Endothelial cell of umbilical vein (primary cell): ENCODE measurements around the gene NDUFA7. TPM values are rescaled to one million over a fixed set of nuclear protein-coding genes. Genes with fewer than 3 reads are reported as not detected.

Experiments used
- BruUV-seq: library from RNA; stranded (reverse); fragments of 400-500 nt; replicated peaks from 2 replicates; lab custom pipeline; 2021; lab: Mats Ljungman, UMichigan
- CTCF ChIA-PET: fragments of 300-600, 350-600 bp; sonication (Branson Sonifier 250); formaldehyde crosslinking; loops from one replicate; lab custom pipeline; 2021; ENCODE audit warnings: antibody characterized with exemption, inconsistent platforms; lab: Charles Lee
- POLR2A ChIA-PET: fragments of 300-600, 350-600 bp; sonication (Branson Sonifier 250); formaldehyde crosslinking; loops from one replicate; lab custom pipeline; 2021; ENCODE audit warnings: antibody characterized with exemption, inconsistent platforms; lab: Charles Lee
- DNase-seq: peaks from one replicate; pipeline ENCODE4 v3.0.0-alpha.2; 2011; ENCODE audit warnings: low read depth, low spot score
- FAIRE-seq: peaks from 2 replicates; lab custom pipeline; 2011; peaks lifted over from hg19 to GRCh38; lab: Jason Lieb, UNC
- H2AFZ ChIP-seq: 2 replicates; pipeline ENCODE4 v1.6.0; 2012; ENCODE audit warnings: low read depth, low read length, control low read depth, inconsistent platforms
- H3K27ac ChIP-seq: 2 replicates; pipeline ENCODE4 v1.5.1; 2011; ENCODE audit warnings: low read depth, mild to moderate bottlenecking, control low read depth, low read length, moderate library complexity; ENCODE audit not compliant: insufficient read depth
- H3K27me3 ChIP-seq, 2 experiments: 2 replicates each; pipeline versions ENCODE4 v1.6.0 to v1.6.1; 2011; ENCODE audit warnings: low read length in 2 of 2, mixed read lengths in 1 of 2; ENCODE audit not compliant: control insufficient read depth in 2 of 2, insufficient read depth in 2 of 2
- H3K36me3 ChIP-seq, 2 experiments: 2 replicates in 1 of 2; 3 replicates in 1 of 2; pipeline ENCODE4 v1.5.1; 2011; ENCODE audit warnings: low read length in 2 of 2, mild to moderate bottlenecking in 1 of 2, moderate library complexity in 1 of 2; ENCODE audit not compliant: control insufficient read depth in 2 of 2, insufficient read depth in 2 of 2; ENCODE audit errors: extremely low read depth in 1 of 2
- H3K4me1 ChIP-seq: 3 replicates; pipeline ENCODE4 v1.5.1; 2011; ENCODE audit warnings: mild to moderate bottlenecking, low read length; ENCODE audit not compliant: control insufficient read depth, insufficient read depth; ENCODE audit errors: extremely low read depth
- H3K4me2 ChIP-seq: 2 replicates; pipeline ENCODE4 v1.6.1; 2011; ENCODE audit warnings: low read length, control low read depth, mixed read lengths; ENCODE audit not compliant: insufficient read depth
- H3K4me3 ChIP-seq, 3 experiments: fragments of 200-600 bp in 1 of 3; sonication (generic), shearing (Covaris generic) in 1 of 3; replicated peaks in 1 of 3; 2 replicates each; pipeline ENCODE4 v1.5.1; 2011 to 2016; ENCODE audit warnings: control low read depth in 3 of 3, low read length in 3 of 3, mild to moderate bottlenecking in 2 of 3, inconsistent platforms in 1 of 3, low read depth in 1 of 3, moderate library complexity in 1 of 3; ENCODE audit not compliant: insufficient read depth in 1 of 3
- H3K79me2 ChIP-seq: 2 replicates; pipeline ENCODE4 v1.6.0; 2012; ENCODE audit warnings: low read length, inconsistent platforms; ENCODE audit not compliant: control insufficient read depth, insufficient read depth
- H3K9ac ChIP-seq: replicated peaks from 2 replicates; pipeline ENCODE3; 2011; ENCODE audit warnings: low read length, control low read depth; ENCODE audit not compliant: insufficient read depth; ENCODE audit errors: extremely low read depth
- H3K9me1 ChIP-seq: replicated peaks from 3 replicates; pipeline ENCODE4 v1.6.0; 2011; ENCODE audit warnings: mild to moderate bottlenecking, low read length; ENCODE audit not compliant: control insufficient read depth, insufficient read depth; ENCODE audit errors: extremely low read depth
- H3K9me3 ChIP-seq: replicated peaks from 2 replicates; pipeline ENCODE4 v1.5.1; 2012; ENCODE audit warnings: low read length, inconsistent platforms; ENCODE audit not compliant: control insufficient read depth, insufficient read depth
- H4K20me1 ChIP-seq: replicated peaks from 2 replicates; pipeline ENCODE3; 2011; ENCODE audit warnings: mild to moderate bottlenecking, low read length; ENCODE audit not compliant: control insufficient read depth, insufficient read depth; ENCODE audit errors: extremely low read depth
- CTCF ChIP-seq, 2 donors: IDR thresholded peaks; 1 replicate in 1 of 2; 2 replicates in 1 of 2; pipeline ENCODE4 v1.5.1; 2011; ENCODE audit warnings: low read length in 2 of 2, mild to moderate bottlenecking in 2 of 2, moderate library complexity in 2 of 2, control low read depth in 1 of 2, inconsistent platforms in 1 of 2, low read depth in 1 of 2; ENCODE audit not compliant: insufficient read depth in 1 of 2; ENCODE audit errors: extremely low read depth in 1 of 2
- EZH2 ChIP-seq: IDR thresholded peaks from 2 replicates; pipeline ENCODE4 v1.6.1; 2012; ENCODE audit warnings: borderline replicate concordance, low read depth, mild to moderate bottlenecking, moderate library complexity, low read length, inconsistent platforms; ENCODE audit not compliant: severe bottlenecking
- FOS ChIP-seq: IDR thresholded peaks from 2 replicates; pipeline ENCODE4 v1.6.1; 2011; ENCODE audit warnings: mild to moderate bottlenecking, low read length, moderate library complexity, borderline replicate concordance; ENCODE audit not compliant: insufficient read depth
- JUN ChIP-seq: IDR thresholded peaks from 2 replicates; pipeline ENCODE4 v1.6.1; 2011; ENCODE audit warnings: borderline replicate concordance, low read depth; ENCODE audit not compliant: insufficient read length, insufficient read depth
- MAX ChIP-seq: IDR thresholded peaks from 2 replicates; pipeline ENCODE4 v1.6.1; 2011; ENCODE audit not compliant: insufficient read depth, insufficient read length
- MYC ChIP-seq: IDR thresholded peaks from one replicate; pipeline ENCODE4 v1.6.1; 2011; ENCODE audit warnings: mild to moderate bottlenecking, low read depth, low read length
- POLR2A ChIP-seq: IDR thresholded peaks from 2 replicates; pipeline ENCODE4 v1.6.1; 2012; ENCODE audit warnings: low read depth, mild to moderate bottlenecking, control low read depth, low read length
- POLR2AphosphoS5 ChIP-seq: IDR thresholded peaks from 2 replicates; pipeline ENCODE4 v1.6.1; 2012; ENCODE audit warnings: low read depth, mild to moderate bottlenecking, control low read depth, low read length, moderate library complexity; ENCODE audit not compliant: insufficient read depth
- dilution Hi-C: fragments of 300-500 bp; cut with MboI; formaldehyde crosslinking; loops from one replicate; pipeline ENCODE4 v1.15.0; 2019; ENCODE audit warnings: low sequenced_read_pairs; ENCODE audit not compliant: extremely low pct_ligation_motif_present
- intact Hi-C: fragments of 100-400 bp; cut with micrococcal nuclease; formaldehyde crosslinking; loops from one replicate; pipeline ENCODE4 v1.10.0; 2022
- polyA plus RNA-seq, 4 experiments: library from polyadenylated mRNA; depleted of rRNA in 3 of 4; stranded (reverse) in 3 of 4; unstranded in 1 of 4; fragments of >200 nt; gene quantifications; 2 replicates each; pipeline versions ENCODE4 v1.2.1 to v1.2.3, GENCODE V29; 2011 to 2012; ENCODE audit warnings: missing spikeins in 1 of 4
- total RNA-seq: library from RNA; stranded (reverse); gene quantifications from 2 replicates; pipeline ENCODE4 v1.2.3, GENCODE V29; 2021

Gene NDUFA7
- total and polyA plus RNA-seq, 2 donors (not counting 3 experiments of a cell fraction or from before 2014, with no cell fraction given) = 60.2 to 169 TPM

GRCh38 chr19:8305798-8306197 lies 15.4 kb downstream of the NDUFA7 start:
- H3K79me2 ChIP-seq = peaks cover 11% of the 10 kb centered on the region
- ChIA-PET CTCF (no interaction called here), POLR2A (no interaction called here)
- no peak for TF ChIP-seq JUN
- TF ChIP-seq EZH2 = no peak
- no peak for TF ChIP-seq MYC
- no peak for TF ChIP-seq POLR2A
- no peak for TF ChIP-seq CTCF (IDR thresholded peaks at IDR 0.05; ENCODE audit: extremely low read depth in 1 of 2, insufficient read depth in 1 of 2, low read depth in 1 of 2, low read length in 2 of 2)
- no peak for TF ChIP-seq MAX
- no peak for TF ChIP-seq POLR2AphosphoS5
- TF ChIP-seq FOS = no peak
- no peak for DNase-seq
- H3K36me3 ChIP-seq = peaks cover 0 to 4% of the 10 kb centered on the region in 2 experiments
- no peak overlapping the region for H3K27ac ChIP-seq
- H2AFZ ChIP-seq = no peak overlapping the region
- dilution Hi-C loops (no loop called here), intact Hi-C loops (no loop called here)
- H4K20me1 ChIP-seq = no peaks in the 10 kb centered on the region
- no peak overlapping the region for H3K4me3 ChIP-seq
- H3K9me3 ChIP-seq = no peaks in the 10 kb centered on the region
- H3K4me2 ChIP-seq = no peak overlapping the region
- H3K4me1 ChIP-seq = peaks cover 12% of the 10 kb centered on the region
- no peak for FAIRE-seq
- no TSS peak for BruUV-seq
- no peaks in the 10 kb centered on the region for H3K27me3 ChIP-seq
- H3K9me1 ChIP-seq = no peaks in the 10 kb centered on the region
- H3K9ac ChIP-seq = no peak overlapping the region
